Measurements from ENCODE around the gene SLC16A9.

Gene SLC16A9

GRCh38 chr10:59687657-59688056 is 22.0 kb downstream of the SLC16A9 start:
- H3K4me1 ChIP-seq (ENCODE audit: low read depth, poor library complexity, severe bottlenecking) = peaks cover 67% of the 10 kb centered on the region
- peak overlapping the region; percentile 50 for H3K27ac ChIP-seq
- H2AFZ ChIP-seq (ENCODE audit: low read depth) = no peak overlapping the region
- no peaks in the 10 kb centered on the region for H3K79me2 ChIP-seq (ENCODE audit: insufficient read depth, low read depth)
- TF ChIP-seq, protein P1, sequence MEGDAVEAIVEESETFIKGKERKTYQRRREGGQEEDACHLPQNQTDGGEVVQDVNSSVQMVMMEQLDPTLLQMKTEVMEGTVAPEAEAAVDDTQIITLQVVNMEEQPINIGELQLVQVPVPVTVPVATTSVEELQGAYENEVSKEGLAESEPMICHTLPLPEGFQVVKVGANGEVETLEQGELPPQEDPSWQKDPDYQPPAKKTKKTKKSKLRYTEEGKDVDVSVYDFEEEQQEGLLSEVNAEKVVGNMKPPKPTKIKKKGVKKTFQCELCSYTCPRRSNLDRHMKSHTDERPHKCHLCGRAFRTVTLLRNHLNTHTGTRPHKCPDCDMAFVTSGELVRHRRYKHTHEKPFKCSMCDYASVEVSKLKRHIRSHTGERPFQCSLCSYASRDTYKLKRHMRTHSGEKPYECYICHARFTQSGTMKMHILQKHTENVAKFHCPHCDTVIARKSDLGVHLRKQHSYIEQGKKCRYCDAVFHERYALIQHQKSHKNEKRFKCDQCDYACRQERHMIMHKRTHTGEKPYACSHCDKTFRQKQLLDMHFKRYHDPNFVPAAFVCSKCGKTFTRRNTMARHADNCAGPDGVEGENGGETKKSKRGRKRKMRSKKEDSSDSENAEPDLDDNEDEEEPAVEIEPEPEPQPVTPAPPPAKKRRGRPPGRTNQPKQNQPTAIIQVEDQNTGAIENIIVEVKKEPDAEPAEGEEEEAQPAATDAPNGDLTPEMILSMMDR (conservative IDR thresholded peaks at IDR 0.05; ENCODE audit: low read depth, low read length) = no peak
- H3K9ac ChIP-seq = no peak overlapping the region
- H3K4me3 ChIP-seq (IDR thresholded peaks at IDR 0.05; ENCODE audit: insufficient read depth, low read depth, low read length) = no peak overlapping the region
- no peaks in the 10 kb centered on the region for H3K27me3 ChIP-seq (ENCODE audit: insufficient read depth, low read depth)
- no peaks in the 10 kb centered on the region for H3K36me3 ChIP-seq (ENCODE audit: insufficient read depth)
- no peaks in the 10 kb centered on the region for H4K20me1 ChIP-seq (ENCODE audit: insufficient read depth)
- peak overlapping the region; percentile 47 for H3K4me2 ChIP-seq

DNA sequence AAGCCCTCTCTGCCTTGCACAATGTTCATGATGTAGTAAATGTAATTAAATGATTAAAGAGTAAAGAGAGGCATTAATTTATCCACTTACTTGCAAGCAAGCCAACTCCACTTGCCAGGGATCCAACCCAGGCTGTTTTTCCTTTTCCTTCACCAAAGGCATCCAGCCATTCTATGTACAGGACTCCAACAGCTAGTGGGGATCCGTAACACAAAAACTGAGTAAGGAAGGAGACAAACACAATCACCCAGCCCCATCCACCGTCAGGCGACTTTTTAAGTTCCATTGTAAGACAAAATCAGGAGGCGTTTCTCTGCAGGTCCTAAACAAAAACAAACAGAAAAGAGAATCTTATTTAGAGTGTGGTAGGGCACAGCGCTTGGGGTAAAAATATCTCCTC is 25.6 kb downstream of the SLC16A9 start:
- Histone ChIP-seq H3K36me3 (ENCODE audit: insufficient read depth) (no peaks in the 10 kb centered on the region), H3K79me2 (ENCODE audit: insufficient read depth, low read depth) (no peaks in the 10 kb centered on the region), H2AFZ (ENCODE audit: low read depth) (no peak overlapping the region), H3K27me3 (ENCODE audit: insufficient read depth, low read depth) (no peaks in the 10 kb centered on the region), H3K4me1 (ENCODE audit: low read depth, poor library complexity, severe bottlenecking) (peaks cover 64% of the 10 kb centered on the region), H3K9ac (no peak overlapping the region), H3K4me3 (IDR thresholded peaks at IDR 0.05; ENCODE audit: insufficient read depth, low read depth, low read length) (no peak overlapping the region), H3K4me2 (peak overlapping the region; percentile 35), H3K27ac (no peak overlapping the region), H4K20me1 (ENCODE audit: insufficient read depth) (no peaks in the 10 kb centered on the region)
- TF ChIP-seq, protein P1 (conservative IDR thresholded peaks at IDR 0.05; ENCODE audit: low read depth, low read length) = no peak

- Histone ChIP-seq H3K9ac (no peak overlapping the region; the same call in 1 of the 2 replicates), H3K27ac (no peak overlapping the region), H3K27me3 (ENCODE audit: insufficient read depth, low read depth) (no peaks in the 10 kb centered on the region), H3K36me3 (ENCODE audit: insufficient read depth) (no peaks in the 10 kb centered on the region), H3K4me1 (ENCODE audit: low read depth, poor library complexity, severe bottlenecking) (peaks cover 57% of the 10 kb centered on the region), H3K4me2 (peak overlapping the region; percentile 35), H2AFZ (ENCODE audit: low read depth) (no peak overlapping the region), H3K79me2 (ENCODE audit: insufficient read depth, low read depth) (no peaks in the 10 kb centered on the region), H3K4me3 (IDR thresholded peaks at IDR 0.05; ENCODE audit: insufficient read depth, low read depth, low read length) (no peak overlapping the region), H4K20me1 (ENCODE audit: insufficient read depth) (no peaks in the 10 kb centered on the region)
- TF ChIP-seq, protein P1 (conservative IDR thresholded peaks at IDR 0.05; ENCODE audit: low read depth, low read length) = no peak
Observed at GRCh38 chr10:59682986-59683937, 26.4 kb downstream of the SLC16A9 start.

DNA sequence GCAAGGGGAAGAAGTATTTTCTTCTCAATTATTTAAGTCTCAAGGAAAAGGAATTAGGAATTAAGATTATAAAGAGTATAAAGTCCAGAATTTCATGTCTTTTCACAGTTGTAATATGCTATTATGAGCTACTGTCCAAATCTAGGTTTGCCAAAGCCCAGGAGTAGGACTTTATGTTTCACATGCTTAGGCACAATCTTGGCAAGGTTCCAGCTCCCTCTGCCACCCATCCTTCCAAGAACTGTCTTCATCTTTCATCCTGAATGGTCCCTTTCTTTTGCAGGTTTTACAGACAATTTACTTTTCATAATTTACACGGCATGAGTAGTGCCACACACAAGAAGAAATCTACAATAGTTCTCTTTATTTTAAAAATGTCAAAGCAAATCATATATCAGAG is 29.5 kb downstream of the SLC16A9 start:
- no peaks in the 10 kb centered on the region for H4K20me1 ChIP-seq (ENCODE audit: insufficient read depth)
- H3K79me2 ChIP-seq (ENCODE audit: insufficient read depth, low read depth) = no peaks in the 10 kb centered on the region
- H2AFZ ChIP-seq (ENCODE audit: low read depth) = no peak overlapping the region
- H3K4me1 ChIP-seq (ENCODE audit: low read depth, poor library complexity, severe bottlenecking) = peaks cover 28% of the 10 kb centered on the region
- H3K27me3 ChIP-seq (ENCODE audit: insufficient read depth, low read depth) = no peaks in the 10 kb centered on the region
- no peak overlapping the region for H3K9ac ChIP-seq
- H3K27ac ChIP-seq = no peak overlapping the region
- TF ChIP-seq, protein P1 (conservative IDR thresholded peaks at IDR 0.05; ENCODE audit: low read depth, low read length) = no peak
- H3K4me3 ChIP-seq (IDR thresholded peaks at IDR 0.05; ENCODE audit: insufficient read depth, low read depth, low read length) = no peak overlapping the region
- no peak overlapping the region for H3K4me2 ChIP-seq
- no peaks in the 10 kb centered on the region for H3K36me3 ChIP-seq (ENCODE audit: insufficient read depth)

Data from KMS-11 (cell line).